GM12891 (cell line): ENCODE data around the gene SLC50A1.
"Not testable (repeated sequence)": the region's sequence is repeated elsewhere in the genome, so short reads cannot be mapped to it uniquely, and the experiment has no call there.

Experiments
- DNase-seq: peaks from one replicate; pipeline ENCODE4 v3.0.0; 2011; ENCODE audit warnings: low spot score; ENCODE audit not compliant: insufficient read length
- FAIRE-seq: peaks from 2 replicates; lab custom pipeline; 2011; peaks lifted over from hg19 to GRCh38; lab: Jason Lieb, UNC
- PAX5 ChIP-seq: IDR thresholded peaks from 2 replicates; pipeline ENCODE4 v1.6.1; 2011; ENCODE audit warnings: low read length, moderate library complexity, mild to moderate bottlenecking; ENCODE audit not compliant: insufficient read depth, severe bottlenecking
- POLR2A ChIP-seq: IDR thresholded peaks from 2 replicates; pipeline ENCODE4 v1.6.1; 2011; ENCODE audit warnings: low read depth, low read length, control low read depth
- POLR2AphosphoS5 ChIP-seq: IDR thresholded peaks from 2 replicates; pipeline ENCODE4 v1.6.1; 2011; ENCODE audit warnings: low read depth, low read length, control low read depth
- POU2F2 ChIP-seq: IDR thresholded peaks from 2 replicates; pipeline ENCODE4 v1.6.1; 2011; ENCODE audit warnings: low read depth, mild to moderate bottlenecking, control low read depth, low read length, moderate library complexity
- SPI1 ChIP-seq: IDR thresholded peaks from 2 replicates; pipeline ENCODE4 v1.6.1; 2011; ENCODE audit warnings: low read depth, low read length, control low read depth
- TAF1 ChIP-seq: IDR thresholded peaks from 2 replicates; pipeline ENCODE4 v1.6.1; 2011; ENCODE audit warnings: low read depth, low read length, control low read depth

The SLC50A1 gene

DNA sequence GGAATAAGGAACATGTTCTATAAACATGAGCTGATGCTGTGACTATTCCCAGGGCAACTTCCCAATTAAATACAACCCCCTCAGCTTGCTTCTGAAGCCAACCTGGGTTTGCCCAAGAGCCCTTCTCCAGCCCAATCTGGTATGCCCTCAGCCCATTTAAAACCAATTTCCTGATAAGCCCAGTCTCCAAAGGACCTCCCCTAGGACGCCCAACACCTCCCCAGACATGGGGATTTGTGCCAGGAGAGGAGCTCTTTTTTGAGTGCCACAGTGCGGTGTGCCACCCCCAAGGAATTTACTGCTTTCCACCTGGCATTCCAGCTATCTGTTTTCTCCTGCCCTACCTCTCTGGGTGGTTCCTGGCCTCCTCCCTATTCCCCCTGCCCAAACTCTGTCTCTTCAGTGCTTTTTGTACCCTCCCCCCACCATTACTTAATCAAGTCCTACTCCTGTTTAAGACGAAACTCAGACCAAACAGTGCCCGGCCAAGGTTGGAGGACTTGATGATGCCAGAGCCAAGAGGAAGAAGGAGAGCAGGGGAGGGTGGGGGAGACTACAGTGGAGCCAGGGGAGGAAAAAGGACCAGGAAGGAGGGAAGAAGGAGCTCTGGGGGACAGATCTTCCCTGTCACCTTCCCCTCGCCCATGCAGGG, 19.4 kb upstream of the SLC50A1 start:
- TF ChIP-seq POLR2A, result no peak
- TF ChIP-seq POLR2AphosphoS5, result no peak
- no peak for TF ChIP-seq SPI1
- no peak for TF ChIP-seq PAX5
- no peak for TF ChIP-seq POU2F2
- no peak for TF ChIP-seq TAF1
- no peak for FAIRE-seq
- no peak for DNase-seq

DNA sequence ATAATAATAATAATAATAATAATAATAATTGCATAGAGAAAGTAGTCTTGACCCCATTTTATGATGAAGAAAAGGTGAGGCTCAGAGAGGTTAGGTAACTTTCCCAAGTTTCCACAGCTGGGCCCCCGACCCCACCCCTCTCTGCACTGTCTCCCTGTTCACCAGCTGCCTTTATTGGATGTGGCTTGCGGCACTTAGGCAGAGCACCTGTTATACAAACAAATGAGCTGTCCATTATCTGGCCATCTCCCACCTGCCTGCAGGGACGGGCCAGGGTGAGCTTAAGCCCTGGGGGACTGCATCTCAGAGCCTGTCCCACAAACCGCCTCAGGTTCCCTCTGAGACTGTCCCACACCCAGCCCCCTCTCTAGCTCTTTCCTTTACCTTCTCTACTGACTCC, 18.0 kb upstream of the SLC50A1 start:
- DNase-seq (no peak), FAIRE-seq (no peak)
- no peak for TF ChIP-seq POLR2A
- TF ChIP-seq TAF1, result no peak
- no peak for TF ChIP-seq SPI1
- no peak for TF ChIP-seq PAX5
- TF ChIP-seq POLR2AphosphoS5, result no peak
- no peak for TF ChIP-seq POU2F2

DNA sequence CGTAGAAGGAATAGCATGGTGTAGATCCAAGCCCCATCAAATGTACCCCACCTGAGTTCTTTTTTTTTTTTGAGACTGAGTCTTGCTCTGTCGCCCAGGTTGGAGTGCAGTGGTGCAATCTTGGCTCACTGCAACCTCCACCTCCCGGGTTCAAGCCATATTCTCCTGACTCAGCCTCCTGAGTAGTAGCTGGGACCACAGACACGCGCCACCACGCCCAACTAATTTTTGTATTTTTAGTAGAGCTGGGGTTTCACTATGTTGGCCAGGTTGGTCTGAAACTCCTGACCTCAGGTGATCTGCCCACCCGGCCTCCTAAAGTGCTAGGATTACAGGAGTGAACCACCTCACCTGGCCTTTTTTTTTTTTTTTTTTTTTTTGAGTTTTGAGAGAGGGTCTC, 17.6 kb upstream of the SLC50A1 start:
- not testable (repeated sequence) for DNase-seq, FAIRE-seq

GRCh38 chr1:155120253-155120652, 15.4 kb upstream of the SLC50A1 start:
- FAIRE-seq (no peak), DNase-seq (no peak)
- TF ChIP-seq TAF1, result no peak
- no peak for TF ChIP-seq PAX5
- no peak for TF ChIP-seq POU2F2
- TF ChIP-seq SPI1, result no peak
- no peak for TF ChIP-seq POLR2AphosphoS5
- TF ChIP-seq POLR2A, result no peak

DNA sequence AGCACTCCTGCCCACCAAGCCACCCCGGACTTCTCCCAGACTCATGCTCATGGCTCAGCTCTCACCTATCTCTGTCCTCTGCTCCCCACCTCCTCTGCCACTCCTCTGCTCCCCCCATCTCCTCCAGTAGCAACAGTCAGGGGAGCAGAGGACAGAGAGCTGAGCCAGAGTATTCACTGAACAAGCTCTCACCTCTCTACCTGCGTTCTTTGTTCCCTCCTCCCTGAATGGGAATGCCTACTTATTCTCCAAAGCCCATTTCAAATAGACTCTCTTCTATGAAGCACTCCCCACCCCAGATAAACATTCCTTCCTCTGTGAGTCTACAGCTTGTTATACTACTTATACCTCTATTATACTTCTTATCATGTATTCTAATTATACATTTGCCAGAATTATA, 14.4 kb upstream of the SLC50A1 start:
- no peak for TF ChIP-seq TAF1
- TF ChIP-seq PAX5, result no peak
- FAIRE-seq, result no peak
- DNase-seq, result no peak

- no peak for TF ChIP-seq POU2F2
- TF ChIP-seq SPI1, result no peak
- TF ChIP-seq POLR2A, result no peak
- TF ChIP-seq POLR2AphosphoS5, result no peak
- no peak for TF ChIP-seq TAF1
- no peak for TF ChIP-seq PAX5
- FAIRE-seq, result no peak
- DNase-seq, result no peak
Measured at GRCh38 chr1:155122308-155122707, 13.3 kb upstream of the SLC50A1 start.

- DNase-seq (no peak), FAIRE-seq (no peak)
- TF ChIP-seq SPI1 (no peak), POLR2AphosphoS5 (no peak), POLR2A (no peak)
Measured at GRCh38 chr1:155123801-155124200, 11.9 kb upstream of the SLC50A1 start.

- TF ChIP-seq SPI1, result no peak
- no peak for TF ChIP-seq POLR2A
- no peak for TF ChIP-seq TAF1
- no peak for TF ChIP-seq POLR2AphosphoS5
- TF ChIP-seq POU2F2, result no peak
- no peak for TF ChIP-seq PAX5
- DNase-seq (no peak), FAIRE-seq (no peak)
Measured at GRCh38 chr1:155124503-155125463, 10.9 kb upstream of the SLC50A1 start.

- FAIRE-seq (no peak), DNase-seq (no peak)
- no peak for TF ChIP-seq POU2F2
- no peak for TF ChIP-seq TAF1
- TF ChIP-seq POLR2A, result no peak
- TF ChIP-seq POLR2AphosphoS5, result no peak
- TF ChIP-seq SPI1, result no peak
- no peak for TF ChIP-seq PAX5
Measured at GRCh38 chr1:155125511-155125945, 10.1 kb upstream of the SLC50A1 start.

GRCh38 chr1:155125946-155126555, 9.6 kb upstream of the SLC50A1 start:
- TF ChIP-seq POU2F2 (no peak), POLR2AphosphoS5 (no peak), SPI1 (no peak), POLR2A (no peak), TAF1 (no peak), PAX5 (no peak)
- DNase-seq (no peak), FAIRE-seq (no peak)
